Suppressor macrophage treated with lipopolysaccharide for 4 hours (primary cell): Measurements from ENCODE around the gene CERT1.
A peak's percentile ranks its signal among the peaks of the same experiment; 100 is the strongest.
"Not testable (repeated sequence)": the region's sequence is repeated elsewhere in the genome, so short reads cannot be mapped to it uniquely, and the experiment has no call there.

Experiments used
- DNase-seq: peaks from one replicate; pipeline ENCODE4 v3.0.0-alpha.2; 2020

CERT1 gene

GRCh38 chr5:75338408-75338807 is 173.0 kb downstream of the CERT1 start:
- DNase-seq = no peak

GRCh38 chr5:75337366-75338021 is 173.9 kb downstream of the CERT1 start:
- no peak for DNase-seq

- peak; percentile 99 for DNase-seq
Measured at GRCh38 chr5:75336615-75337336, 174.7 kb downstream of the CERT1 start, which contains the start of gene HMGCR. HMGCR (plus strand) TSS chr5:75337220; CDS start chr5:75342606, 5,386 bp downstream.

- DNase-seq = peak; percentile 73
Measured at GRCh38 chr5:75335952-75336614, 175.3 kb downstream of the CERT1 start.

GRCh38 chr5:75335486-75335885 is 175.9 kb downstream of the CERT1 start:
- no peak for DNase-seq

GRCh38 chr5:75334413-75334812 is 177.0 kb downstream of the CERT1 start:
- not testable (repeated sequence) for DNase-seq

- DNase-seq = not testable (repeated sequence)
Measured at GRCh38 chr5:75333759-75334158, 177.7 kb downstream of the CERT1 start.

GRCh38 chr5:75331095-75332090 is 180.0 kb downstream of the CERT1 start:
- no peak for DNase-seq

- no peak for DNase-seq
Measured at GRCh38 chr5:75330404-75330803, 181.0 kb downstream of the CERT1 start.
